Measurements from ENCODE around the gene RABGEF1. TPM values are rescaled to one million over a fixed set of nuclear protein-coding genes. Genes with fewer than 3 reads are reported as not detected.

The RABGEF1 gene
- total RNA-seq, 2 experiments from 2014 or later, result 18.2 to 25.5 TPM

- no peak overlapping the region for H3K4me2 ChIP-seq (ENCODE audit: low read length)
- H4K20me1 ChIP-seq (ENCODE audit: insufficient read depth, low read length), result no peaks in the 10 kb centered on the region
- H3K27ac ChIP-seq (ENCODE audit: low read depth, low read length, poor library complexity, severe bottlenecking), result no peak overlapping the region
- H3K36me3 ChIP-seq (ENCODE audit: insufficient read depth, low read length), result peaks cover 27% of the 10 kb centered on the region
- ChIA-PET CTCF (ENCODE audit: unreplicated experiment) (no interaction called here), POLR2A (interaction anchor here (0.9 kb wide), 1 partner anchor 9 kb away, joined by 3 read pairs; no protein-coding TSS in a partner anchor)
- peaks cover 26% of the 10 kb centered on the region; the same call in 1 of the 2 replicates for H3K79me2 ChIP-seq (ENCODE audit: insufficient read depth, low read depth, low read length)
- H3K9me3 ChIP-seq (ENCODE audit: low read length), result peaks cover 8% of the 10 kb centered on the region
- intact Hi-C loops (cut with micrococcal nuclease; ENCODE audit: unreplicated experiment), result loop anchor here (5.0 kb wide), 2 partner anchors 54 to 109 kb away; partner anchors contain the start of gene KCTD7
- DNase-seq (ENCODE audit: low spot score), result no peak
- BruUV-seq (replicated peaks), result no TSS peak
- TF ChIP-seq EZH2phosphoT487 (IDR thresholded peaks at IDR 0.05; ENCODE audit: borderline replicate concordance, low read depth, low read length), result no peak
- no peak for TF ChIP-seq CTCF (conservative IDR thresholded peaks at IDR 0.05; ENCODE audit: low read length)
- H3K4me3 ChIP-seq (ENCODE audit: low read depth, low read length, poor library complexity, severe bottlenecking), result no peak overlapping the region
- peaks cover 39% of the 10 kb centered on the region for H3K4me1 ChIP-seq (ENCODE audit: insufficient read depth, low read length, poor library complexity, severe bottlenecking)
- no peak overlapping the region for H2AFZ ChIP-seq (ENCODE audit: low read length)
- H3K9me2 ChIP-seq (ENCODE audit: insufficient read depth, low read length), result no peaks in the 10 kb centered on the region
Measured at GRCh38 chr7:66735850-66736249, 4.7 kb upstream of the RABGEF1 start.

GRCh38 chr7:66736892-66737291 is 3.6 kb upstream of the RABGEF1 start:
- CTCF ChIA-PET (ENCODE audit: unreplicated experiment), result no interaction called here
- BruUV-seq (replicated peaks), result no TSS peak
- no peak for DNase-seq (ENCODE audit: low spot score)
- intact Hi-C loops (cut with micrococcal nuclease; ENCODE audit: unreplicated experiment), result loop anchor here (5.0 kb wide), 2 partner anchors 55 to 110 kb away; partner anchors contain the start of gene KCTD7
- Histone ChIP-seq H3K4me3 (ENCODE audit: low read depth, low read length, poor library complexity, severe bottlenecking) (peak overlapping the region; percentile 10), H4K20me1 (ENCODE audit: insufficient read depth, low read length) (no peaks in the 10 kb centered on the region), H3K9me3 (ENCODE audit: low read length) (peaks cover 8% of the 10 kb centered on the region), H3K36me3 (ENCODE audit: insufficient read depth, low read length) (peaks cover 27% of the 10 kb centered on the region), H2AFZ (ENCODE audit: low read length) (no peak overlapping the region), H3K27ac (ENCODE audit: low read depth, low read length, poor library complexity, severe bottlenecking) (peak overlapping the region; percentile 68), H3K79me2 (ENCODE audit: insufficient read depth, low read depth, low read length) (peaks cover 33% of the 10 kb centered on the region; the same call in 1 of the 2 replicates), H3K4me1 (ENCODE audit: insufficient read depth, low read length, poor library complexity, severe bottlenecking) (peaks cover 39% of the 10 kb centered on the region), H3K9me2 (ENCODE audit: insufficient read depth, low read length) (no peaks in the 10 kb centered on the region), H3K4me2 (ENCODE audit: low read length) (peak overlapping the region; percentile 96)
- POLR2A ChIA-PET, result interaction anchor here (0.7 to 1.0 kb wide), 3 partner anchors 10 to 104 kb away, joined by 3 to 5 read pairs (median 3); no protein-coding TSS in a partner anchor
- no peak for TF ChIP-seq EZH2phosphoT487 (IDR thresholded peaks at IDR 0.05; ENCODE audit: borderline replicate concordance, low read depth, low read length)
- no peak for TF ChIP-seq CTCF (conservative IDR thresholded peaks at IDR 0.05; ENCODE audit: low read length)

GRCh38 chr7:66737667-66738066 is 2.9 kb upstream of the RABGEF1 start:
- no peaks in the 10 kb centered on the region for H4K20me1 ChIP-seq (ENCODE audit: insufficient read depth, low read length)
- H3K4me1 ChIP-seq (ENCODE audit: insufficient read depth, low read length, poor library complexity, severe bottlenecking), result peaks cover 39% of the 10 kb centered on the region
- TF ChIP-seq CTCF (conservative IDR thresholded peaks at IDR 0.05; ENCODE audit: low read length), result no peak
- TF ChIP-seq EZH2phosphoT487 (IDR thresholded peaks at IDR 0.05; ENCODE audit: borderline replicate concordance, low read depth, low read length), result no peak
- H3K79me2 ChIP-seq (ENCODE audit: insufficient read depth, low read depth, low read length), result peaks cover 37% of the 10 kb centered on the region; the same call in 1 of the 2 replicates
- H3K9me2 ChIP-seq (ENCODE audit: insufficient read depth, low read length), result no peaks in the 10 kb centered on the region
- CTCF ChIA-PET (ENCODE audit: unreplicated experiment), result no interaction called here
- peaks cover 8% of the 10 kb centered on the region for H3K9me3 ChIP-seq (ENCODE audit: low read length)
- no TSS peak for BruUV-seq (replicated peaks)
- peak; percentile 81 for DNase-seq (ENCODE audit: low spot score)
- H3K4me2 ChIP-seq (ENCODE audit: low read length), result peak overlapping the region; percentile 96
- H2AFZ ChIP-seq (ENCODE audit: low read length), result no peak overlapping the region
- H3K27ac ChIP-seq (ENCODE audit: low read depth, low read length, poor library complexity, severe bottlenecking), result peak overlapping the region; percentile 68
- peaks cover 27% of the 10 kb centered on the region for H3K36me3 ChIP-seq (ENCODE audit: insufficient read depth, low read length)
- H3K4me3 ChIP-seq (ENCODE audit: low read depth, low read length, poor library complexity, severe bottlenecking), result peak overlapping the region; percentile 10
- POLR2A ChIA-PET, result interaction anchor here (0.6 to 2.4 kb wide), 4 partner anchors 17 to 150 kb away, joined by 5 to 8 read pairs (median 6); partner anchors contain the start of gene KCTD7
- intact Hi-C loops (cut with micrococcal nuclease; ENCODE audit: unreplicated experiment), result loop anchor here (5.0 kb wide), 2 partner anchors 55 to 110 kb away; partner anchors contain the start of gene KCTD7

Measured in OCI-LY7 (cell line).